GM19025 (cell line): ENCODE results near the gene SLC2A4.
A peak's percentile ranks its signal among the peaks of the same experiment; 100 is the strongest.

Source experiments
- ATAC-seq: cut with Tn5 transposase; IDR thresholded peaks from one replicate; pipeline ENCODE4 v1.9.1; 2021; ENCODE audit warnings: mild to moderate bottlenecking, low read depth, moderate library complexity; ENCODE audit not compliant: unreplicated experiment

SLC2A4 gene

GRCh38 chr17:7295230-7296180, 14.0 kb downstream of the SLC2A4 start:
- ATAC-seq = no peak

- no peak for ATAC-seq
Measured at GRCh38 chr17:7296189-7296861, 14.8 kb downstream of the SLC2A4 start.

DNA sequence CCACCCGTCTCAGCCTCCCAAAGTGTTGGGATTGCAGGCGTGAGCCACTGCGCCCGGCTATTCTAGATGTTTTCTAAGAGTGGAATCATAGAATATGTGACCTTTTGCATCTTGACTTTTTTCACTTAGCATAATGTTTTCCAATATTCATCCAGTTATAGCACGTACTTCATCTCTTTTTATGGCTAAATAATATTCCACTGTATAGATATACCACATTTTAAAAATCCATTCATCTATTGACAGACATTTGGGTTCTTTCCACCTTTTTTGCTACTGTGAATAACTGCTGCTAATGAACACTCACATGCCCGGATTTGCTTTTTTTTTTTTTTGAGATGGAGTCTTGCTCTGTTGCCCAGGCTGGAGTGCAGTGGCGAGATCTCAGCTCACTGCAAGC, 22.7 kb downstream of the SLC2A4 start:
- no peak for ATAC-seq

- ATAC-seq = peak; percentile 63
Measured at GRCh38 chr17:7306911-7307685, 25.6 kb downstream of the SLC2A4 start, which contains the start of gene EIF5A. Gene EIF5A (plus strand): TSS chr17:7307628. CDS start chr17:7309636, 2,008 bp downstream.

GRCh38 chr17:7307686-7308624, 26.4 kb downstream of the SLC2A4 start:
- peak; percentile 3 for ATAC-seq

DNA sequence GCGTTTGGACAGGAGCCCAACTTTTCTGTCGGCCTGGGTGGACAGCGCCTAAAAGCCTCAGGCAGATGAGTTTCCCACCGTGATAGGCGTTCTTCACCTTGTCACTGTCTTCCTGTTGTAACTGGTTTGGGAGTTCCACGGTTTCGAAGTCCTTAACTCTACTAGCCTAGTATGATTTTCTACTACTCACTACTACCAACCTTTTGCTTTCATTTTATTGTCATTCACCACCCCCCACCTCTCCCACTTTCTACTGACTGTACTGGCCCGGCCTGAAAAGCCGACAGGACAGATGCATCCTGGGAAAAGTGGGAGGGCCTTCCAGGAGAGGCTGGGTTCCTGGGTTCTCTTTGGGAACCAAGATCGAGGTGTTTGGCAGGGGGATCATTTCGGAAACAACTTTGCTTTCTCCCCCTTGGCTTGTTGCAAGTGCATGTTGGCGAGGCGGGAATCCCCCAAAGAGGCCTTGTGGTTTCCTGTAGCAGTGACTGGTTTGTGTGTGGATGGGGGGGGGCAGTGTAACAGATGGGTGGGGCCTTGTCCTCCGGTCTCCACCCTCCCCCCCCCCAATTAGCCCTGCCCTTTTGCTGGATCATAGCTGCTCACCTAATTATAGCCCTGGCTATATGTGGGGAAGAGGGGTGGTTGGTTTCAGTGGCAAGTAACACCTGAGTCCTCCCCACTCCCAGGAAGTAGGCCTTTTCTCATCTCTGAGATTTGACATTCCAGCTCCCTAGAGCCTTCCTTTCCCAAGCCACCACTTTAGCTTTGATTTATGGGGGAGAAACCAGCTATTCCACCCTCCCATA, 27.3 kb downstream of the SLC2A4 start:
- no peak for ATAC-seq

- ATAC-seq = no peak
Measured at GRCh38 chr17:7309628-7310027, 28.1 kb downstream of the SLC2A4 start.

- ATAC-seq = no peak
Measured at GRCh38 chr17:7311110-7311705, 29.7 kb downstream of the SLC2A4 start.

- no peak for ATAC-seq
Measured at GRCh38 chr17:7312432-7313087, 31.0 kb downstream of the SLC2A4 start.

DNA sequence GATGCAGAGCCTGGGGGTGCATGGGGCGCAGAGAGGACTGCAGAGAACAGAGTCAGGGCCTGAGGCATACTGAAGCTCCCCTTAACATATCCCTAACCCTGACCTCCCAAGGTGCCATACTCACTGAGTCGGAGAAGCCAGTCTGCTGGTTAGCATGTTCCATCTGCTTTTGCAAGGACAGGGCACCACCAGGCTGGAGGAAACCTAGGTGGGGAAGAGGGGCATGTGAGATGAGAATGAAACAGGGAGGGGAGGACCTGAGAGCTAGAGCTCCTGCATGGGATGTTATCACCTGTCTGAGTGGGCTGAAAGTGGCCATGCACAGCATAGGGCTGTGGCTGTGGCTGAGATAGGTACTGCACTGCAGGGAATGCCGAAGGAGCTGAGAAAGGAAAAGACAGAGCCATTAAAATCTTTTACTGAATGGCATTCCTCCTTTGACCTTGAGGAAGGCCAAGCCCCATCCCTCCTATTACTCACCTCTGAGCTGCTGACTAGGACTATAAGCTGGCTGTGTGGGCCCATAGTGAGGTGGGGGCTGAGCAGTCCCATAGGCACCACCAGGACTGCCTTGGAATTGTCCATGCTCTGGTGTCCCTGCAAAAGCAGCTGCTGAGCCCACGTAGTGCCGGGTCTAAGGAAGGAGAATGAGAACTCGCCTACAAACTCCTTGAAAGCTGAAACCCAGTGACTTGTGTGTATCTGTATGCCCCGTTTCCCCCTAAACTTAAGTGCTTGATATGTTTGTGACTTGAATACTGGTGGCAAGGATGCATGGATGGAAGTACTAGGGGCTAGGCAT, 31.8 kb downstream of the SLC2A4 start:
- ATAC-seq = no peak

- no peak for ATAC-seq
Measured at GRCh38 chr17:7313890-7314718, 32.6 kb downstream of the SLC2A4 start.

DNA sequence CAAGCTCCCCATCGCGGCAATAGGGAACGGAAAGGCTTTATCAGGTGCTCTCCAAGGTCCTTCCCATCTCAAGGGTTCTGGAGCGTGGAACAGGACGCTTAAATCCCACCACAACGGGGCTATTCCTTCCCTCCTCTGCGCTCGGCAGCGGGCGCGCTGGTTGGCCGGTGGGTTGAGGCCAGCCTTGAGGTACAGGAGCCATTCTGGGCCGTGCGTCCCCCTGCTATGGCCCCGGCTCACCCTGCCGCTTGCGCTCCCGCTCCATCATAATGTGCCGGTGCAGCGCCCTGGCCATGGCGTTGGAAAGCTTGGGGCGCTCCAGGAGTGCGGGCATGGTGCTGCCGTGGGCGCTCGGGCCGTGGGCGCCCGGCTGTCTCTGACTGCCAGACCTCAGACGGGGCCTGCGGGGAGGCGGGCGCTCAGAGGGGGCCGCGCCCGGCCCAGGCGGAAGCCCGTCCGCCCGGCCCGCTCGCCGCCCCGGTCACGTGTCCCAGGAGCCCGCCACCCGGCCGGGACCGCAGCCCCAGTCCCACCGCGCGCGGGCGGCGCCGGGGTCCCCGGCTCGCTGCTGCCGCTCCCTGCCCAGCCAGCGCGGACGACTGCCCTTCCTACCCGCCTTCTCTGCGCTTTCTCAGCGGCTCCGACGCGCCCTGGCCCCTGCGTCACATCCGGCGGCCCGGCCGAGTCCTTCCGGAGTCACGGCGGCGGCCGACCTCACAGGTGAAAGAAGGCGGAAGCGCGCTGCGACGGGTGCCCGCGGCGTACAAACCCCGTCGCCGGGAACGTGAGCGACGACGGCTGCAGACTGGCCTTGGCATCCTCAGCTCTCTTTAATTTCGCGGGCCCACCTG, 33.4 kb downstream of the SLC2A4 start, which contains the start of gene GPS2:
TSS of gene GPS2 (minus strand) at position 642 of the 851 bp plus-strand sequence. CDS start at position 334, 308 bp downstream.
- ATAC-seq = peak; percentile 83

DNA sequence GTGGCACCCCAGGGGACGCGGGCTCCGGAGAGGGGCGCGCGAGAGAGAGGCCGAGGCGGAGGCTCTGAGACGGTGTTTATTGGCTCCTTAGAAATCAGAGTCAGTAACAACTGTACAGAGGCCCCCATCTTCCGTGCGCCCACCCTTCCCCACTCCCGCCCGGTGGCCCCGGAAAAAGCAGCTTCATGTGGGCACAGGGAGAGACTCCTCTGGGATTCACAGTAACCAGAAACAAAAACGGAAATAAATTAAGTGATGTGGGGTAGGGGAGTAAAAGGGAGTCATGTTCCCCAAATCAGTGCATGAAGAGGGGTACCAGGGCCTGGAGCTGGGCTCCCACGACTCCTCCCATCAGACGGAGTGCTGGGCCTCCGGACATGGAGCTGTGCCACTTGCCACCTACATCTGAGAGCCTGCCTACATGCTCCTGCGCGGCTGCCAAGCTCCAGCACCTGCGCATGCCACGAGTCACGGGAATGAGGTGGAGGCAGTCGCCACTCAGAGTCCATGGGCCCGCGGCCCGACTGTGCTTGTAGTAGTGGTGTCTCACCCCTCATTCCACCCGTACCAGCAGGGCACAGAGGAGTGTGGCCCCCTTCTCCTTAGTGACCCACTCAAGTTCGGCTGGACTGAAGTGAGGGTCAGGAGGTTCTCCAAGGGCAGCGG, 34.2 kb downstream of the SLC2A4 start:
- no peak for ATAC-seq

DNA sequence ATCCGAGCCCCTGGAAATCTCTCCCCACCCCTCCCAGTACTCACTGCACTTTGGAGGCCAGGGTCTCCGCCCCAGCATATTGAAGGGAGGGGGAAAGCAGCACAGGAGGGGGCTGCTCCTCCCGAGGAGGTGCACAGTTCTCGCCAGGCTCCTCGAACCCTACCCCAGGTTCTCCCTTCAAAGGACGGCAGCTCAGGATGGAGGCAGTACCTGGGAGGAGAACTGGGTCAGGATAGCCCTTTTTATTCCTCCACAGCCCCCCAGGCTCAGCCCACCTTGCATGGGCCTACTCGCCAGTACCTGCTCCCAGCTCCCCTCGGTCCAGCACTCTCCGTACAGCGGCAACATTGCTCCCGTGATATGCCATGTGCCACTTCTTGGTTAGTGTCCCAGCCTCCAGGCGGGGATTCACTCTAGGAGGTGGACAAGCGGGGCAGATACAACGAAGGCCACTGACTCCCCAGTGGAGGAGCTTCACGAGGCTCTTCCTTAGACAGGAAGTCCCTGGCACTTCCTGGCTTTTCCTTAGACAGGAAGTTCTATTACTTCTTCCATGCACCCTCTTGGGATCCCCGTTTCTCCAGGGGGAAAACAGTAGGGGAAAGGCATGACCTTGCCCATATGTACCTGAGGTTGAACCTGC, 35.8 kb downstream of the SLC2A4 start:
- ATAC-seq = no peak
